IPS-18a (cell line): ENCODE results near the gene TIMM23B.
"Not testable (repeated sequence)": the region's sequence is repeated elsewhere in the genome, so short reads cannot be mapped to it uniquely, and the experiment has no call there.

ENCODE experiments used
- H3K27ac ChIP-seq: one replicate; pipeline ENCODE4 v1.5.1; 2013; ENCODE audit warnings: low read length
- H3K27me3 ChIP-seq: one replicate; pipeline ENCODE4 v1.6.1; 2013; ENCODE audit warnings: mild to moderate bottlenecking, low read length; ENCODE audit not compliant: control insufficient read depth, insufficient read depth
- H3K36me3 ChIP-seq: one replicate; pipeline ENCODE4 v1.6.1; 2013; ENCODE audit warnings: low read depth, low read length; ENCODE audit not compliant: control insufficient read depth
- H3K4me1 ChIP-seq: one replicate; pipeline ENCODE4 v1.6.1; 2013; ENCODE audit warnings: low read depth, low read length; ENCODE audit not compliant: control insufficient read depth
- H3K4me3 ChIP-seq: one replicate; pipeline ENCODE4 v1.5.1; 2013; ENCODE audit warnings: low read length
- H3K9ac ChIP-seq: one replicate; pipeline ENCODE4 v1.6.1; 2013; ENCODE audit warnings: mild to moderate bottlenecking, low read length, moderate library complexity
- H3K9me3 ChIP-seq: one replicate; pipeline ENCODE4 v1.6.1; 2013; ENCODE audit warnings: low read depth, low read length; ENCODE audit not compliant: control insufficient read depth

TIMM23B gene, protein sequence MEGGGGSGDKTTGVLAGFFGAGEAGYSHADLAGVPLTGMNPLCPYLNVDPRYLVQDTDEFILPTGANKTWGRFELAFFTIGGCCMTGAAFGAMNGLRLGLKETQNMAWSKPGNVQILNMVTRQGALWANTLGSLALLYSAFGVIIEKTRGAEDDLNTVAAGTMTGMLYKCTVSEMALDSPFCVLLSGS

DNA sequence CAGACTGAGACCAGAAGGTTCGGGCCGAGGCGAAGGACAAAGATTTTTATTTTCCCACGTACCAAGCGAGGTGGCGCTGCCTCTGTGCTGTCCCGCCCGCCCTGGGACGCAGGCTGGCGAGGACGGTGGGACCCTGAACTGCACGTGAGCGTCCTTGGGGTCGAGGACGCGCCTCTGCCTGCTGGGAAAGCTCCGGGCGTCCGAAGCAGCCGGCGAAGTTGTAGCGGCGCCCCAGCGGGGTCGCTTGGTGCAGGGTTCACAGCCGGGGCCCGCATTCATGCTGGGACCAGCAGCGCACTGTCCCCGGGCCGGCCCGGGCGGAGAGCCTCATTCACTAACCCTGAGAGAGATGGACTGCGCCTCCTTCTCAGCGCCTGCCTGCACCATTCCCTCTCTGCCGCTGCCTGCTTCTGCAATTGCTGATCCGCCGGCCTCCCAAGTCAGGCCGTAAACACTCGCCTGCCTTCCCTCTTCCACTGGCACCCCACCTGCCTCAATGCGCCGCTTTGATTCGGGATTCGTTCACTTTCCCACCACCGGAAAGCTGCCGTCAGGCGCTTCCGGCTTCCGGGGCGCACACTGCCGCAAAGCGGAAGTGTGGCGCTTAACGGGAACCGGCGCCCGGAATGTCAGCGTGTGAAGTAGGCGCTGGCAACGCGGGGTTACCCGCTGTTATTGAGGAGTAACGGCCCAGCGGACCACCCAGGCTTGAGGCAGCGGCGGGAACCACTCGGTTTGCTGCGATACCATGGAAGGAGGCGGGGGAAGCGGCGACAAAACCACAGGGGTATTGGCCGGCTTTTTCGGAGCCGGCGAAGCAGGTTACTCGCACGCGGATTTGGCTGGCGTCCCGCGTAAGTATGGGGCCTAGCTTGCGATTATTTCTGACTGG, at the start of gene TIMM23B, which contains the start of gene PARG:
TIMM23B (plus strand) TSS at position 607 of the 892 bp plus-strand sequence; CDS start at position 749, 142 bp downstream.
PARG (minus strand) TSS at position 581 of the 892 bp plus-strand sequence; CDS start at position 279, 302 bp downstream.
- Histone ChIP-seq H3K27ac (peak within 1 kb of the TSS; percentile 91), H3K9ac (peak within 1 kb of the TSS; percentile 86), H3K4me3 (peak within 1 kb of the TSS; percentile 91)
- H3K4me1 ChIP-seq, H3K36me3 ChIP-seq, H3K27me3 ChIP-seq, H3K9me3 ChIP-seq: not testable (repeated sequence)

GRCh38 chr10:49899999-49900398, 41.9 kb upstream of the TIMM23B start:
- H3K9ac ChIP-seq, H3K27me3 ChIP-seq, H3K36me3 ChIP-seq, H3K4me3 ChIP-seq, H3K9me3 ChIP-seq, H3K4me1 ChIP-seq, H3K27ac ChIP-seq: not testable (repeated sequence)

- H3K27me3 ChIP-seq, H3K4me1 ChIP-seq, H3K9me3 ChIP-seq, H3K27ac ChIP-seq, H3K4me3 ChIP-seq, H3K9ac ChIP-seq, H3K36me3 ChIP-seq: not testable (repeated sequence)
Measured at GRCh38 chr10:49900406-49900805, 41.4 kb upstream of the TIMM23B start.

DNA sequence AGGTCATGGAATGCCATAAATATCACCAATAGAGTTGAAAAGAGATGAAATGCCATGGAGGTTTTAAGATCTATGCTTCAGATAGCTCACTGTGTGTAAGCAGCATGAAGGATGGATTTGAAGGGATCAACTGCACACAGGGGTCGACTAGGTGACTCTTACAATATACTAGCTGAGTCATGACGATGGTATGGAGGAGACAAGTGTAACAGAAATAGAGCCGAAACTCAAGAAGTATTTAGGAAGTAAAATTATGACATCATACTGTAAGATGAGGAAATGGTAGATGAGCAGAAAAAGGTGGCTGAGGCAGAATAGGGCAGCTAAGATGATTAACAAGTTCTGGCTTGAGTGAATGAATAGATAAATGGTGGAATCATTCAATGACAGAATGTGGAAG, 38.0 kb upstream of the TIMM23B start:
- not testable (repeated sequence) for H3K27ac ChIP-seq, H3K36me3 ChIP-seq, H3K9me3 ChIP-seq, H3K27me3 ChIP-seq, H3K4me3 ChIP-seq, H3K4me1 ChIP-seq, H3K9ac ChIP-seq

DNA sequence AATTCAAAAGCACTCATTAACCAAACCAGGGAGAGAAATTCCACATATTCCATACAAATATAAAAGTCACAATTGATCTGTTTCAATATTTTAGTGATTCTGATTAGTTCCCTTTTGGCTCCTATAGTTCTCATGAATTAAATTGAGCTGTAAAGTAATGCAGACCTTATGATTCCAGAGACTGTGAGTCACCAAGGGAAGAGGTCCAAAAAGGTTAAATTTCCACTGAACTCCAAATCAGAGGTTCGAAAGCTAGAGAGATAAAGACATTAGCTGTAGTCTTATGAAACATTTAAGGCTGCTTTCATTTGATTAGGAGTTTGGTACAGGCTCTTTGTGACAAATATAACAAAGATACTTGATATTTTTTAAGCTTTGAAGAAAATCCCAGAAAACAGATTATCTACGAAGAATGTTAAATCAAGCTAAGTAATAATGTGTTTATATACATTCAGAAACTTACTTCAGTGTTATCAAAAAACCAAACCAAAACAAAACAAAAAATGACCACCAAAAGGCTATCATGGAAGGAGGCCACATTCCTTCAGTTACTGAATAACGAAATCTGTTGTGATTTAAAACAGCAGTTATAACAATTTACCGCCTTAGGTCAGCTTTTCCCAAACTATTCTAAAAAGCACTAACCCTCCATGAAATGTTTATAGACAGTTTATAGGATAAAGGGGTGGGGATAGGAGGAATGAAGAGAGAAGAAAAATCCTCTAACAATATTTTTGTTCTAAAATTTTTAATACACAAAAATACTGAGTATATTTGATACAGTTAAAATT, 33.4 kb upstream of the TIMM23B start:
- H3K9ac ChIP-seq, H3K4me3 ChIP-seq, H3K27me3 ChIP-seq, H3K36me3 ChIP-seq, H3K4me1 ChIP-seq, H3K9me3 ChIP-seq, H3K27ac ChIP-seq: not testable (repeated sequence)

- not testable (repeated sequence) for H3K36me3 ChIP-seq, H3K9me3 ChIP-seq, H3K4me1 ChIP-seq, H3K9ac ChIP-seq, H3K4me3 ChIP-seq, H3K27me3 ChIP-seq, H3K27ac ChIP-seq
Measured at GRCh38 chr10:49910295-49910694, 31.6 kb upstream of the TIMM23B start.

GRCh38 chr10:49916451-49916850, 25.4 kb upstream of the TIMM23B start:
- H3K27ac ChIP-seq, H3K27me3 ChIP-seq, H3K4me1 ChIP-seq, H3K9me3 ChIP-seq, H3K4me3 ChIP-seq, H3K36me3 ChIP-seq, H3K9ac ChIP-seq: not testable (repeated sequence)

DNA sequence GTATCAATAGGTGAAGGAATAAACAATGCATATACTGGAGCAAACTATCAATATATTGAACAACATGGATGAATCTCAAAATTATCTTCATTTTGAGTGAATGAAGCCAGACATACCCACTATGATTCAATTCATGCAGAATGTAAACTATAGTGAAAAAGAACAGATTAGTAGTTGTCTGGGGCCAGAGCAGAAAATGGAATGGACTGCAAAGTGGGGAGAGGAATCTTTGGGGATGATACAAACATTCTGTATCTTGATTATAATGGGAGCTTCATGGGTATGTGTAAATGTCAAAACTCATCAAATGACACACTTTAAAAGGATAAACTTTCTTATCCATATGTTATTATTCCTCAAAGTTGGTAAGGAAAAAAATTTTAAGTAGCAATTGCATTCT, 23.9 kb upstream of the TIMM23B start:
- H3K27me3 ChIP-seq, H3K4me1 ChIP-seq, H3K9ac ChIP-seq, H3K36me3 ChIP-seq, H3K27ac ChIP-seq, H3K4me3 ChIP-seq, H3K9me3 ChIP-seq: not testable (repeated sequence)

DNA sequence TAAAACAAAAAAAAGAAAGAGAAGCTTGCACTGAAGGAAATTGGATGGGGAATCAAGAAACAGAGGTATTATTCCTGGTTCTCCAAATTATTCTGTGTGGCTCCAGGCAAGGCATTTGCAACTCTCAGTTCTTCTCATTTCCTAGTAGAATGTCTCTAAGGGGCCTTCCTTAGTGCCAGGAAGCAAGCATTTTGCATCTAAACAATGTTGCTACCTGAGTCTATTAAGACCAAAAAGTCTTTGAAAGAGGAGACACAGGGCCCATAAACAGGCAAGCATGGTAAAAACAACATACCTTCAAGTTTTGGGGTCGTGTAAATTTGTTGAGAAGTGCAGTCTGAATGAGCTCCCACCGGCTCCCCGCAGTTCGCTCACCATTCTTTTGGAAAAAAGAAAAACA, 19.8 kb upstream of the TIMM23B start:
- not testable (repeated sequence) for H3K9ac ChIP-seq, H3K27me3 ChIP-seq, H3K4me1 ChIP-seq, H3K9me3 ChIP-seq, H3K27ac ChIP-seq, H3K4me3 ChIP-seq, H3K36me3 ChIP-seq

DNA sequence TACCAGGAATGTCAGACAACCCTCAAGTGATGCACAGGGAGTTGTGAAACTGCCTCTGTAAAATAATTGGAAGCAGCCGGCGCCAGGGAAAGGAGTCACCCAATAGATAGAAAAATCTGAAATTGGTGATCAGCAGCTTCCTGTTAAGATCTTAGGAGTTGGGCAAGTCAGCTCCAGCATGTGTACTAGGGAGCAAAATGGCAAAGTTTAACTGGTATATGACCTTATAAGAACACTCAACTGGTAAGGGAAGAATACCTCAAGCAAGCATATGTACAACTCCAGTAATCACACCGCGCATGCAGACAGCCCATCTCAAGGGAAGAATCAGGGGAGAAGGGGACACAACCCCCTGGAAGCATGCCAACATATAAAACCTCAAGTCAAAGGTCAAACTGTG, 18.3 kb upstream of the TIMM23B start:
- H3K9ac ChIP-seq, H3K4me1 ChIP-seq, H3K4me3 ChIP-seq, H3K27me3 ChIP-seq, H3K36me3 ChIP-seq, H3K9me3 ChIP-seq, H3K27ac ChIP-seq: not testable (repeated sequence)

DNA sequence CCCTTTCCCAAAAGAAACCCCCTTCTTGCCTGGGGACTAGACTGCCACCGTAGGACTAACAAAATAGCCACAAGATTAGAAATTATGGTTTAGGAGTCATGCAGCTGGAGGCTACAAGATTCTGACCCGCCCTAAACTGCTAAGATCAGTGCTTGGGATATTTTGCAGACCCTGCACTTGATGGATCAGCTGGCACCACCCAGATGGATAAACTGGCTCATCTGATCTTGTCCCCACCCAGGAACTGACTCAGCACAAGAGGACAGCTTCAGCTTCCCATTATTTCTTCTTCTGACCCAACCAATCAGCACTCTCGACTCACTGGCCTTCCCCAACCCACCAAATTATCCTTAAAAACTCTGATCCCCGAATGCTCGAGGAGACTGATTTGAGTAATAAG, 10.6 kb upstream of the TIMM23B start:
- H3K9ac ChIP-seq, H3K9me3 ChIP-seq: not testable (repeated sequence)

More for the DNA sequence above, 10.6 kb upstream of the TIMM23B start:
- not testable (repeated sequence) for H3K27ac ChIP-seq, H3K4me3 ChIP-seq, H3K36me3 ChIP-seq, H3K27me3 ChIP-seq, H3K4me1 ChIP-seq
